GM12878 (cell line): Measurements from ENCODE around the gene TMEM38A. TPM values are rescaled to one million over a fixed set of nuclear protein-coding genes. Genes with fewer than 3 reads are reported as not detected.

ENCODE experiments used
- ATAC-seq: fragments of 200-7000 bp; cut with Tn5 transposase; 3 replicates; pipeline ENCODE4 v1.9.1; 2020; ENCODE audit warnings: mild to moderate bottlenecking, moderate library complexity
- BruUV-seq: library from RNA; stranded (reverse); fragments of 400-500 nt; replicated peaks from 2 replicates; lab custom pipeline; 2021; lab: Mats Ljungman, UMichigan
- CTCF ChIA-PET: fragments of 300-600 bp; sonication (Branson Sonifier 250); formaldehyde crosslinking; extraction: SDS; loops from one replicate; lab custom pipeline; 2021; ENCODE audit warnings: inconsistent platforms; lab: Yijun Ruan, JAX
- POLR2A ChIA-PET: fragments of 350-600 bp; formaldehyde crosslinking; extraction: SDS; loops from one replicate; lab custom pipeline; 2021; ENCODE audit warnings: inconsistent platforms; lab: Charles Lee
- RAD21 ChIA-PET: fragments of 300-600 bp; sonication (Branson Sonifier 250); formaldehyde crosslinking; loops from one replicate; lab custom pipeline; 2023; ENCODE audit warnings: antibody characterized with exemption; ENCODE audit not compliant: unreplicated experiment; lab: Charles Lee
- SMC1A ChIA-PET: fragments of 300-600 bp; sonication (Branson Sonifier 250); formaldehyde crosslinking; loops from one replicate; lab custom pipeline; 2023; ENCODE audit not compliant: unreplicated experiment, uncharacterized antibody; lab: Charles Lee
- DNase-seq: peaks from one replicate; pipeline ENCODE4 v3.0.0-alpha.2; 2011; ENCODE audit warnings: low read depth, low spot score
- FAIRE-seq: peaks from 3 replicates; lab custom pipeline; 2011; peaks lifted over from hg19 to GRCh38; lab: Jason Lieb, UNC
- H2AFZ ChIP-seq: 2 replicates; pipeline ENCODE4 v1.6.0; 2011; ENCODE audit warnings: low read depth, low read length, control low read depth; ENCODE audit not compliant: control insufficient read depth
- H3K27ac ChIP-seq: 2 replicates; pipeline ENCODE4 v1.5.1; 2011; ENCODE audit warnings: control low read depth; ENCODE audit not compliant: control insufficient read depth, insufficient read depth
- H3K27me3 ChIP-seq, 2 experiments: replicated peaks in 1 of 2; 2 replicates each; pipeline versions ENCODE4 v1.6.0 to v1.6.1; 2011; ENCODE audit warnings: low read length in 1 of 2; ENCODE audit not compliant: control insufficient read depth in 2 of 2, insufficient read depth in 2 of 2
- H3K36me3 ChIP-seq, 2 experiments: 2 replicates each; pipeline ENCODE4 v1.5.1; 2011; ENCODE audit warnings: low read length in 1 of 2; ENCODE audit not compliant: control insufficient read depth in 2 of 2, insufficient read depth in 2 of 2
- H3K4me1 ChIP-seq: 2 replicates; pipeline ENCODE4 v1.6.1; 2011; ENCODE audit warnings: mild to moderate bottlenecking, low read length, moderate library complexity, mixed read lengths; ENCODE audit not compliant: control insufficient read depth, insufficient read depth
- H3K4me2 ChIP-seq: 2 replicates; pipeline ENCODE4 v1.6.0; 2011; ENCODE audit warnings: control low read depth; ENCODE audit not compliant: control insufficient read depth, insufficient read depth
- H3K4me3 ChIP-seq: fragments of 200-600 bp; sonication (generic); 2 replicates; pipeline ENCODE4 v1.5.1; 2016
- H3K79me2 ChIP-seq: 2 replicates; pipeline ENCODE4 v1.6.0; 2011; ENCODE audit warnings: low read length; ENCODE audit not compliant: control insufficient read depth, insufficient read depth
- H3K9ac ChIP-seq: 2 replicates; pipeline ENCODE4 v1.8.0; 2011; ENCODE audit warnings: low read length, control low read depth, mixed read lengths; ENCODE audit not compliant: control insufficient read depth, insufficient read depth
- H3K9me3 ChIP-seq: replicated peaks from 3 replicates; pipeline ENCODE4 v1.5.1; 2011; ENCODE audit warnings: mild to moderate bottlenecking, low read length; ENCODE audit not compliant: control insufficient read depth, insufficient read depth
- H4K20me1 ChIP-seq: 2 replicates; pipeline ENCODE4 v1.6.0; 2011; ENCODE audit not compliant: control insufficient read depth, insufficient read depth
- FOS ChIP-seq: IDR thresholded peaks from 3 replicates; pipeline ENCODE4 v1.6.1; 2011; ENCODE audit warnings: borderline replicate concordance; ENCODE audit not compliant: insufficient read length; ENCODE audit errors: extremely low read depth
- NFXL1 ChIP-seq: fragments of 450-650 bp; IDR thresholded peaks from 2 replicates; pipeline ENCODE4 v1.6.1; 2017; ENCODE audit warnings: antibody characterized with exemption, mild to moderate bottlenecking, borderline replicate concordance
- NFYB ChIP-seq: IDR thresholded peaks from 2 replicates; pipeline ENCODE4 v1.6.1; 2011; ENCODE audit warnings: low read depth, mild to moderate bottlenecking, low read length, improper control_type of control experiment, moderate library complexity; ENCODE audit not compliant: insufficient read depth
- RAD51 ChIP-seq: fragments of 450-650 bp; IDR thresholded peaks from 2 replicates; pipeline ENCODE4 v1.6.1; 2016; ENCODE audit warnings: moderate library complexity, mild to moderate bottlenecking, inconsistent platforms
- SP1 ChIP-seq: IDR thresholded peaks from one replicate; pipeline ENCODE4 v1.6.1; 2011; ENCODE audit warnings: low read depth, low read length
- TCF12 ChIP-seq: IDR thresholded peaks from 2 replicates; pipeline ENCODE4 v1.6.1; 2011; ENCODE audit warnings: low read depth, mild to moderate bottlenecking, low read length
- WGBS: methylation state at CpG from one replicate; pipeline ENCODE4 v1.1.6; 2016; ENCODE audit warnings: low lambda C conversion rate; ENCODE audit not compliant: insufficient replicate concordance, insufficient coverage; ENCODE audit errors: missing lambda C conversion rate; 5-methylcytosine and 5-hydroxymethylcytosine counted together
- in situ Hi-C: fragments of 300-500 bp; cut with MboI; formaldehyde crosslinking; loops from 9 replicates; pipeline ENCODE4 v1.14.3; 2018; ENCODE audit warnings: mixed read lengths
- intact Hi-C: fragments of 100-400 bp; cut with micrococcal nuclease; formaldehyde crosslinking; loops from one replicate; pipeline ENCODE4 v1.14.2; 2022; ENCODE audit not compliant: unreplicated experiment
- polyA plus RNA-seq, 11 experiments: library from polyadenylated mRNA; depleted of rRNA in 4 of 11; unstranded in 6 of 11; stranded (reverse) in 5 of 11; fragments of >200 nt; fragmentation: Nextera tagmentation in 4 of 11; fragmentation: Illumina TruSeq in 1 of 11; extraction: Ambion mirVana in 4 of 11; extraction: Trizol in 1 of 11; gene quantifications; 1 replicate in 1 of 11; 2 replicates in 10 of 11; pipeline versions ENCODE4 v1.2.1 to v1.2.3, GENCODE V29; 2011 to 2016; ENCODE audit warnings: inconsistent platforms in 2 of 11, missing spikeins in 2 of 11, low read depth in 1 of 11
- total RNA-seq, 4 experiments: library from RNA; depleted of rRNA in 3 of 4; stranded (reverse); fragments of >200 nt in 3 of 4; fragmentation: Illumina TruSeq in 1 of 4; extraction: Trizol in 1 of 4; gene quantifications; 2 replicates each; pipeline versions ENCODE4 v1.2.1 to v1.2.3, GENCODE V29; 2013 to 2021
- TF ChIP-seq, protein P1 (sequence below): IDR thresholded peaks from 2 replicates; pipeline ENCODE4 v1.6.1; 2011; ENCODE audit warnings: low read depth, mild to moderate bottlenecking, low read length, moderate library complexity, borderline replicate concordance; ENCODE audit errors: extremely low read depth
- TF ChIP-seq, protein P2 (sequence below): IDR thresholded peaks from 2 replicates; pipeline ENCODE4 v1.6.1; 2011; ENCODE audit warnings: low read depth, low read length, improper control_type of control experiment, borderline replicate concordance
- TF ChIP-seq, protein P3 (sequence below): IDR thresholded peaks from 2 replicates; pipeline ENCODE4 v1.6.1; 2011; ENCODE audit warnings: borderline replicate concordance, low read depth, mild to moderate bottlenecking, moderate library complexity, mixed read lengths, low read length; ENCODE audit not compliant: insufficient read depth; ENCODE audit errors: extremely low read length

Gene TMEM38A
- total and polyA plus RNA-seq, 10 of the 15 experiments (the other 5 are each of a cell fraction or from before 2014, with no cell fraction given): 4.5 to 22.2 (median 15.0) TPM

DNA sequence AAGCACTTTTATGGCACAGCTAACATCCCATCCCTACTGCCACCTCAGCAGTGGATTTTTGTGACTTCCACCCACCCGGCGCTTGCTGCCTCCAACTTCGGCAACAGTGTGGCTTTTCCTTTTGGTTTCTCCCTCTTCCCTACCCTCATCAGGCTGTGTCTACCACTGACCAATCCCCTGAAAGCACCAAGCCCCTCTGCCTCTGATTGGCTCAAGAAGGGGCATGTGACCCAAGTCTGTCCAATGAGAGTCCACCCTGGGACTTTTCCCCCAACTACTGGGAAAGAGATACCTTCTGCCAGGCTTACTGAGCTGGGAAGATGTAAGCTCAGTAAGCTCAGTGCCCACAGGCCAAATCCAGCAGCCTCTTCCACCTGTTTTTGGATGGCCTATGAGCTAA, 6.8 kb upstream of the TMEM38A start:
- ATAC-seq (peak; percentile 73), DNase-seq (no peak), FAIRE-seq (no peak)
- Histone ChIP-seq H3K79me2 (peaks cover 31% of the 10 kb centered on the region), H3K4me3 (no peak overlapping the region), H3K4me2 (no peak overlapping the region), H3K27me3 (no peaks in the 10 kb centered on the region), H4K20me1 (peaks cover 13% of the 10 kb centered on the region), H3K9ac (no peak overlapping the region), H2AFZ (no peak overlapping the region), H3K4me1 (peaks cover 12% of the 10 kb centered on the region), H3K36me3 (peaks cover 17 to 48% of the 10 kb centered on the region in 2 experiments), H3K27ac (no peak overlapping the region), H3K9me3 (no peaks in the 10 kb centered on the region)
- ChIA-PET POLR2A (interaction anchor here (0.6 kb wide), 1 partner anchor 16 kb away, joined by 4 read pairs; no protein-coding TSS in a partner anchor), CTCF (no interaction called here), RAD21 (no interaction called here), SMC1A (interaction anchor here (1.7 kb wide), 1 partner anchor 67 kb away, joined by 4 read pairs; no protein-coding TSS in a partner anchor)
- intact Hi-C loops (no loop called here), in situ Hi-C loops (no loop called here)
- no peak for TF ChIP-seq TCF12
- no peak for TF ChIP-seq NFXL1
- TF ChIP-seq, protein P1, sequence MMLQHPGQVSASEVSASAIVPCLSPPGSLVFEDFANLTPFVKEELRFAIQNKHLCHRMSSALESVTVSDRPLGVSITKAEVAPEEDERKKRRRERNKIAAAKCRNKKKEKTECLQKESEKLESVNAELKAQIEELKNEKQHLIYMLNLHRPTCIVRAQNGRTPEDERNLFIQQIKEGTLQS: 0 out of 2 replicates have a peak, but pooled peaks have one; percentile 52
- TF ChIP-seq, protein P2, sequence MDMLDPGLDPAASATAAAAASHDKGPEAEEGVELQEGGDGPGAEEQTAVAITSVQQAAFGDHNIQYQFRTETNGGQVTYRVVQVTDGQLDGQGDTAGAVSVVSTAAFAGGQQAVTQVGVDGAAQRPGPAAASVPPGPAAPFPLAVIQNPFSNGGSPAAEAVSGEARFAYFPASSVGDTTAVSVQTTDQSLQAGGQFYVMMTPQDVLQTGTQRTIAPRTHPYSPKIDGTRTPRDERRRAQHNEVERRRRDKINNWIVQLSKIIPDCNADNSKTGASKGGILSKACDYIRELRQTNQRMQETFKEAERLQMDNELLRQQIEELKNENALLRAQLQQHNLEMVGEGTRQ: peak; percentile 31; the same call in 1 of the 2 replicates
- peak; percentile 23 for TF ChIP-seq SP1
- peak; percentile 83 for TF ChIP-seq NFYB
- TF ChIP-seq RAD51: peak; percentile 50; the same call in 1 of the 2 replicates
- peak; percentile 13 for TF ChIP-seq FOS
- TF ChIP-seq, protein P3, sequence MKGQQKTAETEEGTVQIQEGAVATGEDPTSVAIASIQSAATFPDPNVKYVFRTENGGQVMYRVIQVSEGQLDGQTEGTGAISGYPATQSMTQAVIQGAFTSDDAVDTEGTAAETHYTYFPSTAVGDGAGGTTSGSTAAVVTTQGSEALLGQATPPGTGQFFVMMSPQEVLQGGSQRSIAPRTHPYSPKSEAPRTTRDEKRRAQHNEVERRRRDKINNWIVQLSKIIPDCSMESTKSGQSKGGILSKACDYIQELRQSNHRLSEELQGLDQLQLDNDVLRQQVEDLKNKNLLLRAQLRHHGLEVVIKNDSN: peak; percentile 80
- WGBS: 98% methylated on average over 3 of the region's 3 CpGs
- no TSS peak for BruUV-seq
